AG09319 (cell line): Measurements from ENCODE around the gene CRIM1.

Experiments used
- DNase-seq: peaks from one replicate; pipeline ENCODE4 v3.0.0-alpha.2; 2010; ENCODE audit warnings: low read depth; ENCODE audit errors: extremely low read depth
- TF ChIP-seq, protein P1 (sequence below): IDR thresholded peaks from 2 replicates; pipeline ENCODE4 v1.5.1; 2011; ENCODE audit warnings: low read depth, mild to moderate bottlenecking, inconsistent platforms, low read length, moderate library complexity

Gene CRIM1

GRCh38 chr2:36490749-36491148 is 135.2 kb downstream of the CRIM1 start:
- no peak for DNase-seq
- TF ChIP-seq, protein P1, sequence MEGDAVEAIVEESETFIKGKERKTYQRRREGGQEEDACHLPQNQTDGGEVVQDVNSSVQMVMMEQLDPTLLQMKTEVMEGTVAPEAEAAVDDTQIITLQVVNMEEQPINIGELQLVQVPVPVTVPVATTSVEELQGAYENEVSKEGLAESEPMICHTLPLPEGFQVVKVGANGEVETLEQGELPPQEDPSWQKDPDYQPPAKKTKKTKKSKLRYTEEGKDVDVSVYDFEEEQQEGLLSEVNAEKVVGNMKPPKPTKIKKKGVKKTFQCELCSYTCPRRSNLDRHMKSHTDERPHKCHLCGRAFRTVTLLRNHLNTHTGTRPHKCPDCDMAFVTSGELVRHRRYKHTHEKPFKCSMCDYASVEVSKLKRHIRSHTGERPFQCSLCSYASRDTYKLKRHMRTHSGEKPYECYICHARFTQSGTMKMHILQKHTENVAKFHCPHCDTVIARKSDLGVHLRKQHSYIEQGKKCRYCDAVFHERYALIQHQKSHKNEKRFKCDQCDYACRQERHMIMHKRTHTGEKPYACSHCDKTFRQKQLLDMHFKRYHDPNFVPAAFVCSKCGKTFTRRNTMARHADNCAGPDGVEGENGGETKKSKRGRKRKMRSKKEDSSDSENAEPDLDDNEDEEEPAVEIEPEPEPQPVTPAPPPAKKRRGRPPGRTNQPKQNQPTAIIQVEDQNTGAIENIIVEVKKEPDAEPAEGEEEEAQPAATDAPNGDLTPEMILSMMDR: no peak

- DNase-seq: no peak
- TF ChIP-seq, protein P1: no peak
Measured at GRCh38 chr2:36492216-36492945, 136.8 kb downstream of the CRIM1 start.

- DNase-seq: no peak
- TF ChIP-seq, protein P1: no peak
Measured at GRCh38 chr2:36493306-36493705, 137.7 kb downstream of the CRIM1 start.

DNA sequence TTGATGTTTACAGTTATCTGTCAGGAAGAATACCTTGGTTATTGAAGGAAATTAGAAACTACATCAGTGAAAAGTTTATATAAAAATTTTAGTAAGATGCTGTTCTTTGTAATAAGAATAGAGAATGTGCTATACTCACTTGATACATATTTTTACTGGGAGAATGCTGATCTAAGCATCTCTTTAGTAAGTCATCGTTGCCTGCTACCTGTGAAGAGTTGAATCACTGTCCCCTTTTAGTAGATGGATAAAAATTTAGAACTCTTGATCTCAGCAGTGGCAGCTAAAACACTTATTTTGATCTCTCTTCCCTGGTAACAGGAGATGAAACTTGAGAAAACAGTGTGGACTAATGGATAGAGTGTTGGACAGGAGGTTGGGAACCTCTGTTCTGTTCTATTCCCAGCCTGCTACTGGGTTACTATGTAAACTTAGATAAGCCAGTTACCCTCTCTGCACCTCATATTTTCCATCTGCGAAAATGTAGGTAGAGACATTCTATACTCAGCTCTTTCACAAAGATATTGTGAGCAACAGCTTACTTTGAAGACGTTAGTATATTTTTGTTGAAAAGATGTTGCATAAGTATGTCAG is 142.1 kb downstream of the CRIM1 start:
- TF ChIP-seq, protein P1: no peak
- DNase-seq: no peak

GRCh38 chr2:36499128-36499820 is 143.7 kb downstream of the CRIM1 start:
- TF ChIP-seq, protein P1: no peak
- no peak for DNase-seq

- no peak for DNase-seq
- TF ChIP-seq, protein P1: no peak
Measured at GRCh38 chr2:36500072-36500471, 144.5 kb downstream of the CRIM1 start.

DNA sequence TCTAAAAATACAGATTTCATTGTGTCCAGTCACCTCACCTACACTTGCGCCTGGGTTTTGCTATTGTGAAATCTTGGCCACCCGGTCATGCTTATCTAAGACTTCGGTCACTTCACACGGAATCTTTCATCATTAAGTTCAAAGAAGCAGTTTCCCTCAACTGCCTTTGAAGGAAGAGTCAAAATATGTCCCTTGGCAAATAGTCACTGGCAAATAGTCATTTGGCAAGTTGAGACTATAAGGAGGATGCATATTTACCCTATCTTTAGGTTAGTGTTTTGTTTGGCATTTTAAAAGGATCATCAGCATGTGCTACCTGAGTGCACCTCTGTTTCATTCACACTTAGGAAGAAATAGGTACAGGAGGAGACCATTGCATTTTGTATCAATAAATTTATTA is 146.5 kb downstream of the CRIM1 start:
- TF ChIP-seq, protein P1: no peak
- no peak for DNase-seq
